GM12874 (cell line): ENCODE results near the gene TRMT6.

ENCODE experiments used
- TF ChIP-seq, protein P1 (sequence below): IDR thresholded peaks from 2 replicates; pipeline ENCODE4 v1.5.1; 2011; ENCODE audit warnings: low read depth, mild to moderate bottlenecking, control low read depth, low read length, moderate library complexity; ENCODE audit not compliant: insufficient read depth

Gene TRMT6, protein sequence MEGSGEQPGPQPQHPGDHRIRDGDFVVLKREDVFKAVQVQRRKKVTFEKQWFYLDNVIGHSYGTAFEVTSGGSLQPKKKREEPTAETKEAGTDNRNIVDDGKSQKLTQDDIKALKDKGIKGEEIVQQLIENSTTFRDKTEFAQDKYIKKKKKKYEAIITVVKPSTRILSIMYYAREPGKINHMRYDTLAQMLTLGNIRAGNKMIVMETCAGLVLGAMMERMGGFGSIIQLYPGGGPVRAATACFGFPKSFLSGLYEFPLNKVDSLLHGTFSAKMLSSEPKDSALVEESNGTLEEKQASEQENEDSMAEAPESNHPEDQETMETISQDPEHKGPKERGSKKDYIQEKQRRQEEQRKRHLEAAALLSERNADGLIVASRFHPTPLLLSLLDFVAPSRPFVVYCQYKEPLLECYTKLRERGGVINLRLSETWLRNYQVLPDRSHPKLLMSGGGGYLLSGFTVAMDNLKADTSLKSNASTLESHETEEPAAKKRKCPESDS

DNA sequence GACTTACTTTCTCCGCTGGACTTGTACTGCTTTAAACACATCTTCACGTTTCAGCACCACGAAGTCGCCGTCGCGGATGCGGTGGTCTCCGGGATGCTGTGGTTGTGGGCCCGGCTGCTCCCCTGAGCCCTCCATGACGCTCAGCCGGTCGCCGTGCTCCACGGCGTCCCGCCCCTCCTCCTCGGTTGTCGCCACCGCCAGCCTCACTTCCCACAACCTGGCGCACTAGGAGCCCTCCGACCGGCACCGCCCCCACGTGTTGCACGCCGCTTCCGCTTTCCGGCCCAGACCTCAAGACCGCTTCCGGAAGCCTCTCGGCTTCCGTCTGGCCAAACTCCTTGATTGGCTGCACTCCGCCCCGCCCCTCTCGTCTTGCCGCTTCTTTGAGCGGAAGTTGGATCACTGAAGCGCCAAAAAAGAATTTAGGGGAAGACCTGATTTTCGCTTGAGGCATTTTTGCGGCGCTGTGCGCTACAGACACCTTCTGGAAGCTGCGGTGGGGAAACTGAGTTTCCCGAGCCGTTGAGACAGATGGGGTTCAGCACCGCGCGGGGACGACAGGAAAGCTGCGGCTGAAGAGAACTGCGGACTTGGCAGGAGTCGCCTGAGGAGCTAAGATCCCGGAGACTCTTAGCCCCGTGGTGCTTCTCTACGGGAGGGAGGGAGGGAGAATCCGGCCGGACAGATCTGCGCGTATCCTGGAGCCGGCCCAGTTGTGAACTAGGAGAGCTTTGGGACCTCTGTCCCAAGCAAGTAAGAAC is at the start of gene TRMT6, which contains the start of gene MCM8:
TRMT6 (minus strand) TSS at position 263 of the 761 bp plus-strand sequence; CDS start at position 135, 128 bp downstream.
MCM8 (plus strand) TSS at position 382 of the 761 bp plus-strand sequence. CDS start 1,364 bp downstream, outside the sequence.
- TF ChIP-seq, protein P1, sequence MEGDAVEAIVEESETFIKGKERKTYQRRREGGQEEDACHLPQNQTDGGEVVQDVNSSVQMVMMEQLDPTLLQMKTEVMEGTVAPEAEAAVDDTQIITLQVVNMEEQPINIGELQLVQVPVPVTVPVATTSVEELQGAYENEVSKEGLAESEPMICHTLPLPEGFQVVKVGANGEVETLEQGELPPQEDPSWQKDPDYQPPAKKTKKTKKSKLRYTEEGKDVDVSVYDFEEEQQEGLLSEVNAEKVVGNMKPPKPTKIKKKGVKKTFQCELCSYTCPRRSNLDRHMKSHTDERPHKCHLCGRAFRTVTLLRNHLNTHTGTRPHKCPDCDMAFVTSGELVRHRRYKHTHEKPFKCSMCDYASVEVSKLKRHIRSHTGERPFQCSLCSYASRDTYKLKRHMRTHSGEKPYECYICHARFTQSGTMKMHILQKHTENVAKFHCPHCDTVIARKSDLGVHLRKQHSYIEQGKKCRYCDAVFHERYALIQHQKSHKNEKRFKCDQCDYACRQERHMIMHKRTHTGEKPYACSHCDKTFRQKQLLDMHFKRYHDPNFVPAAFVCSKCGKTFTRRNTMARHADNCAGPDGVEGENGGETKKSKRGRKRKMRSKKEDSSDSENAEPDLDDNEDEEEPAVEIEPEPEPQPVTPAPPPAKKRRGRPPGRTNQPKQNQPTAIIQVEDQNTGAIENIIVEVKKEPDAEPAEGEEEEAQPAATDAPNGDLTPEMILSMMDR = no peak

DNA sequence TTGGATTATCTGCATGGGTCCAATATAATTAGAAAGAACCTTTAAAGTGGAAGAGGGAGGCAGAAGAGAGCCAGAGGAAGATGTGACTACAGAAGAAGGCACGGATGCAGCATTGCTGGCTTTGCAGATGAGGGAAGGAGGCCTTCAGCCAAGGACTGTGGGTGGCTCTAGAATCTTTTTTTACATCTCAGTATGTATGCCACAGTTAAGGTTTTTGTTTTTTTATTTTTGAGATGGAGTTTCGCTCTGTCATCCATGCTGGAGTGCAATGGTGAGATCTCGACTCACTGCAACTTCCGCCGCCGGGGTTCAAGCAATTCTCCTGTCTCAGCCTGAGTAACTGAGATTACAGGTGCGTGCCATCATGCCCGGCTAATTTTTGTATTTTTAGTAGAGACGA is 49.5 kb upstream of the TRMT6 start:
- TF ChIP-seq, protein P1 = no peak

DNA sequence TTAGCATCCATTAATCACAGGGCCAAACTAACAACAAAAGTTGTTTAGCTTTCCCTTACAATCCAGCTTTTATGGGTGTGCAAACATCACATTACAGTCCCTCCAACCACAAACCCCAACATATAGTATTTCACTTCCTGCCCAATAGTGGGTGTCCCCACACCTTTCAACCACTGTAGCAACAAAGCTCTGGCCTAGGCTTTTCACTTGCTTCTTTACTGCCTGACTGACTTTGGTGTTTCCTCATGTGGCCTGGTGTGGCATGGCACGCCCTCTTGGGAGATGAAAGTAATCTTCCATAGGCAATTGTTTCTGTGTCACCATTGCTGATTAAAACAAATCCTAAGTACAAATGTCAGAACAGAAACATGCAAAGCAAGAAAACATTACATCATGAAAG is 46.4 kb upstream of the TRMT6 start:
- TF ChIP-seq, protein P1 = no peak

DNA sequence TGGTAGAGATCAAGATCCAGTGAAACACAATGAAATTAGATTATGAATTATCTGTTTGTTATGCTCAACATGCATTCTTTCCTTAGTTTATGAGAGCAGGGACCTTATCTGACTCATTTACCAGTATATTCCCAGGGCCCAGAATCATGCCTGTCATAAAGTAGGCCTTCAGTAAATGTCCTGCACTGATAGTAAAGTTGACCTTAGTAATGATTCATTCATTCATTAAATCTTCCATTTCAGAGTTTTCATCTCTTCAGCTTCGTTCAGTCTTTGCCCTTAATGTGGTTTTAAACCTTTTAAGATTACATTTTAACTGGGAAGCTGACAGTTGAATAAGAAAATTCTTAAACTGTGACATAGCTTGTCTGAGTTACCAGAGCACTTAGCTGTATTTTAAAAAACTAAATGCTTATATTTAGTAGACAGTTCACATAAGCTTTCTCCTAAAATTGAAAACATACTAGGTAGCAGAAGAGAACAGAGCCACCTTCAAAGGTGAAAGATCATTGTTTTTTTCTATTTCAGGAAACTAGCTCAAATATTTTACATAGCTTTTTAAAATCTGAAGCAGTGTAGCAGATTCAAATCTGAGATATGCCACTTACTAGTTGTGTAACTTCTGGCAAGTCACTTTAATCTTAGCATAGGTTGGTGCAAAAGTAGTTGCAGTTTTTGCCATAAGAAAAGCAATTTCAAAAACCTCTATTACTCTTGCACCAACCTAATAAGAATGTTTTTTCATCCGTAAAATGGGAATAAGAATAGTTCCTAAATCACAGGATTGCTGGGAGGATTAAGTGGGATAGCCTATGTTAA is 41.5 kb upstream of the TRMT6 start:
- TF ChIP-seq, protein P1 = no peak

DNA sequence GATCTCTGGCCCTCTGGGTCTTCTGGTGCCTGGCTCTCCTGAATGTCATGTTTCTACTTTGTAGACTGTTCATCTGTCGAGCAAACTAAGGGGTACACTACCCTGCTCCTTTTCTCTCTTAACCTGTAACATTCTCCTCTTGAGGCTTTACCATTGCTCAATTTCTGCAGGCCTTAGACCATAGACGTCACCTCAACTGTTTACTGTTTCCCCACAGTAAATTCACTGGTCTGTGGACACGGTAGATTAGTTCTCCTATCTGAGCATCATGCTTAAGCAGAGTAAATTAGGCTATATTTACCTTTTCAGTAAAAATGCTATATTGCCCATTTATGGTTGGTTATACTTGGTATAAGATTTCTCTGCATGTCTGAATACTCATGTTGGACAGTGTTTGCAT is 40.6 kb upstream of the TRMT6 start:
- TF ChIP-seq, protein P1 = no peak

DNA sequence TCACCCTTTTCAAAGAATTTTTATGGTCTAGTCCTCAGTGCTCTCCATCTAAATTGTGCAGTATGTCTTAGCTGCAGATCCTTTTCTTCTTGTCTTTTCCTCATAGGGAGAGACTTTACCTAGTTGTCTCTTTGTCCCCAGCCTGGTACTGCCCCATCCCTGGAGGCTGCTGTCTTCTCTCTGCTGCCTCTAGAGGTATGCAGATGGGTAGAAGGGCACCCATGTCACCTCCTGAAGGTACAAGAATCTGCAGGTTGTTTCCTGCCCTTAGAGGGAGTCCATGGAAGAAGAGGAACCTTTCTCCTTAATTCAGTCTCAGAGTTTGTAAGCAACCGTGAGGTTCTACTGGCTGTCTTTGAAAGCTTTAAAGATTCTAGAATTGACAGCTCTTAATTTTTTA is 39.2 kb upstream of the TRMT6 start:
- TF ChIP-seq, protein P1 = no peak
